ENCODE data around the gene ARSB.

ARSB gene

DNA sequence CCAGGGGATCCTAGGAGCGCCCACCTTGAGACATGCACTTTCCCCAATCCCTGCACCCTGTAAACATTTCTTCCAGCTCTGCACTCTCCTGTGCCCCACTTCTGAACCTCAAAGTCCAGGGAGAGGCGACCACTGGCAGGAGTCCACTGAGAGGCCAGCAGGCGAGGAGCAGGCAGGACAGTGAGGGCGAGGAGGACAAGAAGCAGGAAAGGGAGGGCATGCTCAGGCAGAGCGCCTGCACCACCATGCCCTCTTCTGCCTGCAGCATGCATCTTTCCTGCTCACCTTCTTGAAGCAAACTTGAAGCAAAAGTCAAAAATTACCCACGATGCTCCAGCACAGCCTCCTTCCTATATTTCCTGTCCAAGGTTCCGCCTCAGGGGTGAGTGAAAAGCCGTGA, 10.1 kb downstream of the ARSB start:
- no peaks in the 10 kb centered on the region for H3K79me2 ChIP-seq (ENCODE audit: control insufficient read depth, low read length)
- no peak for TF ChIP-seq EZH2phosphoT487 (IDR thresholded peaks at IDR 0.05; ENCODE audit: borderline replicate concordance, low read length)
- TF ChIP-seq, protein P1, sequence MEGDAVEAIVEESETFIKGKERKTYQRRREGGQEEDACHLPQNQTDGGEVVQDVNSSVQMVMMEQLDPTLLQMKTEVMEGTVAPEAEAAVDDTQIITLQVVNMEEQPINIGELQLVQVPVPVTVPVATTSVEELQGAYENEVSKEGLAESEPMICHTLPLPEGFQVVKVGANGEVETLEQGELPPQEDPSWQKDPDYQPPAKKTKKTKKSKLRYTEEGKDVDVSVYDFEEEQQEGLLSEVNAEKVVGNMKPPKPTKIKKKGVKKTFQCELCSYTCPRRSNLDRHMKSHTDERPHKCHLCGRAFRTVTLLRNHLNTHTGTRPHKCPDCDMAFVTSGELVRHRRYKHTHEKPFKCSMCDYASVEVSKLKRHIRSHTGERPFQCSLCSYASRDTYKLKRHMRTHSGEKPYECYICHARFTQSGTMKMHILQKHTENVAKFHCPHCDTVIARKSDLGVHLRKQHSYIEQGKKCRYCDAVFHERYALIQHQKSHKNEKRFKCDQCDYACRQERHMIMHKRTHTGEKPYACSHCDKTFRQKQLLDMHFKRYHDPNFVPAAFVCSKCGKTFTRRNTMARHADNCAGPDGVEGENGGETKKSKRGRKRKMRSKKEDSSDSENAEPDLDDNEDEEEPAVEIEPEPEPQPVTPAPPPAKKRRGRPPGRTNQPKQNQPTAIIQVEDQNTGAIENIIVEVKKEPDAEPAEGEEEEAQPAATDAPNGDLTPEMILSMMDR (IDR thresholded peaks at IDR 0.05; ENCODE audit: low read depth, low read length, poor library complexity, severe bottlenecking), result no peak
- H3K9me2 ChIP-seq (replicated peaks; ENCODE audit: control insufficient read depth, low read length), result no peaks in the 10 kb centered on the region
- no peak overlapping the region for H3K4me3 ChIP-seq (ENCODE audit: low read length)
- H4K20me1 ChIP-seq (ENCODE audit: control insufficient read depth, insufficient read depth, low read depth, low read length), result no peaks in the 10 kb centered on the region
- no peaks in the 10 kb centered on the region for H3K9me3 ChIP-seq (ENCODE audit: control insufficient read depth, insufficient read depth, low read length)
- H3F3A ChIP-seq (ENCODE audit: control insufficient read depth, insufficient read depth), result no peaks in the 10 kb centered on the region
- H3K4me2 ChIP-seq (ENCODE audit: low read length), result no peak overlapping the region
- no peak overlapping the region for H3K27ac ChIP-seq (ENCODE audit: low read depth, low read length)
- H3K27me3 ChIP-seq (ENCODE audit: control insufficient read depth, low read length), result no peaks in the 10 kb centered on the region
- H3K4me1 ChIP-seq (ENCODE audit: control insufficient read depth, low read length), result peaks cover 17% of the 10 kb centered on the region
- no peaks in the 10 kb centered on the region for H3K36me3 ChIP-seq (ENCODE audit: control insufficient read depth, low read length)

DNA sequence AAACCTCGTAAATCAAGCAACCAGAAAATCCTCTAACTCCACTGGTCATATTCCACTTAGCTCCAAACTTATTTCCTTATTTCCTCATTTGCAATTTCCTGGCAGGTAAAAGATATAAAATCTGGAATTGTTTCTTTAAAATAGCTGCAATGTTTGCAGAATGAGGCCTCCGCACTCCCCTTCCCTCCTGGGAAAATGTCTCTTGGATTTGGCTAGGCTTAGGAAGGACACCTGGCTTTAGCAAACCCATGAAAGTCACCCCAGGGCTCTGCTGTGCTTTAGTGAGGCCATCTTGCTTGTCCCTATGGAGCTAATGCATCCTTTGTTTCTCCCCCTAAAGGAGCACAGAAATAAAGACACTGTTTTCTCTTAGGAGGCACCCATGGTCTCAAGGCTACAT, 10.5 kb downstream of the ARSB start:
- Histone ChIP-seq H3K79me2 (ENCODE audit: control insufficient read depth, low read length) (no peaks in the 10 kb centered on the region), H3K9me3 (ENCODE audit: control insufficient read depth, insufficient read depth, low read length) (no peaks in the 10 kb centered on the region), H3K27me3 (ENCODE audit: control insufficient read depth, low read length) (no peaks in the 10 kb centered on the region), H3F3A (ENCODE audit: control insufficient read depth, insufficient read depth) (no peaks in the 10 kb centered on the region), H3K36me3 (ENCODE audit: control insufficient read depth, low read length) (no peaks in the 10 kb centered on the region), H3K4me1 (ENCODE audit: control insufficient read depth, low read length) (peaks cover 17% of the 10 kb centered on the region), H3K9me2 (replicated peaks; ENCODE audit: control insufficient read depth, low read length) (no peaks in the 10 kb centered on the region), H4K20me1 (ENCODE audit: control insufficient read depth, insufficient read depth, low read depth, low read length) (no peaks in the 10 kb centered on the region), H3K27ac (ENCODE audit: low read depth, low read length) (no peak overlapping the region), H3K4me2 (ENCODE audit: low read length) (no peak overlapping the region), H3K4me3 (ENCODE audit: low read length) (no peak overlapping the region)
- TF ChIP-seq, protein P1 (IDR thresholded peaks at IDR 0.05; ENCODE audit: low read depth, low read length, poor library complexity, severe bottlenecking), result no peak
- TF ChIP-seq EZH2phosphoT487 (IDR thresholded peaks at IDR 0.05; ENCODE audit: borderline replicate concordance, low read length), result no peak

DNA sequence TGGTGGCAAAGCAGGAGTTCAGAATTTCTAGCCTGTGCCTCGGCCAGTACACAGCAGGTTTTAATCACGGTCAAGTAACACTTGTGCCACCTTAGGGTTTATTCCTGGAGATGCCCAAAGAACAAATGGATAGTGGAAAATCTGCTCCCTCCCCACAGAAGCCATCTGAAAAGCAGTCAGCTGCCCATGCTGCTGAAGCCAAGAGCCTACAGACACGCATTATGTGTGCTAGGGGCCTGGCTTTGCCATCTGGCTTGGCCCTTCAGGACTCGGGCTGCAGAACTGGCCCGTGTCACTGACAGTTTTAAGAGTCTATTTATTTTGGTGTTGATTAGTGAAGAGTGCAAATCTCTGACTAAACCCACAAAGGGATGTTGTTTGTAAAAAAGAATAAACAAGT, 11.1 kb downstream of the ARSB start:
- no peaks in the 10 kb centered on the region for H3K9me3 ChIP-seq (ENCODE audit: control insufficient read depth, insufficient read depth, low read length)
- no peak overlapping the region for H3K4me2 ChIP-seq (ENCODE audit: low read length)
- no peaks in the 10 kb centered on the region for H3K9me2 ChIP-seq (replicated peaks; ENCODE audit: control insufficient read depth, low read length)
- no peaks in the 10 kb centered on the region for H4K20me1 ChIP-seq (ENCODE audit: control insufficient read depth, insufficient read depth, low read depth, low read length)
- H3K4me3 ChIP-seq (ENCODE audit: low read length), result no peak overlapping the region
- peaks cover 17% of the 10 kb centered on the region for H3K4me1 ChIP-seq (ENCODE audit: control insufficient read depth, low read length)
- H3K79me2 ChIP-seq (ENCODE audit: control insufficient read depth, low read length), result no peaks in the 10 kb centered on the region
- no peak overlapping the region for H3K27ac ChIP-seq (ENCODE audit: low read depth, low read length)
- no peaks in the 10 kb centered on the region for H3K27me3 ChIP-seq (ENCODE audit: control insufficient read depth, low read length)
- no peaks in the 10 kb centered on the region for H3K36me3 ChIP-seq (ENCODE audit: control insufficient read depth, low read length)
- H3F3A ChIP-seq (ENCODE audit: control insufficient read depth, insufficient read depth), result no peaks in the 10 kb centered on the region
- no peak for TF ChIP-seq EZH2phosphoT487 (IDR thresholded peaks at IDR 0.05; ENCODE audit: borderline replicate concordance, low read length)
- TF ChIP-seq, protein P1 (IDR thresholded peaks at IDR 0.05; ENCODE audit: low read depth, low read length, poor library complexity, severe bottlenecking), result no peak
